ENCODE results near the gene SRPK1. TPM values are rescaled to one million over a fixed set of nuclear protein-coding genes. Genes with fewer than 3 reads are reported as not detected.

SRPK1 gene
- total RNA-seq, 1 donor from 2014 or later = 74.3 TPM

DNA sequence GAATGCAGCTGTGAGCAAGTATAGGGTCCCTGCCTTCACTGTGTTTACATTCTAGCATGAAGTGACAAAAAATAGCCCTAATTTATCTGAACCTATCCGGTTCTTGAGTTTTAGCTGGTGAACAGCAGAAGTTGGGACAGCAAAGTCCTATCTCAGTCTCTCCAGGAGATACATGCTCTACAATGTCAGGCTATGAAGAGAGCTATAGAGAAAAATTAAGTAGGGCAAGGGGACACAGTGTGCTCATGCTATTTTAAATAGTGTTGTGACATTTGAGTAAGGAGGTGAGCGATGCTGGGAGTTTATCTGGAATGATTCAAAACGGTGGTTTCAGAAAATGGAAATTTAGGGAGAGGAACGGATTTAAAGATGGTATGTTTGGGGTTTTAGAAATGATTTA lies 20.4 kb downstream of the SRPK1 start:
- no peak for DNase-seq (ENCODE audit: low spot score, unreplicated experiment)
- no peaks in the 10 kb centered on the region for H3K27me3 Mint-ChIP-seq
- H3K4me1 Mint-ChIP-seq (ENCODE audit: low read depth) = peaks cover 3% of the 10 kb centered on the region
- H3K36me3 Mint-ChIP-seq (ENCODE audit: insufficient read depth) = peaks cover 25% of the 10 kb centered on the region
- no peak overlapping the region for H3K4me3 Mint-ChIP-seq (ENCODE audit: low read depth)
- H3K27ac Mint-ChIP-seq = no peak overlapping the region
- H3K9me3 Mint-ChIP-seq (ENCODE audit: low read depth) = no peaks in the 10 kb centered on the region
- TF ChIP-seq, protein P1, sequence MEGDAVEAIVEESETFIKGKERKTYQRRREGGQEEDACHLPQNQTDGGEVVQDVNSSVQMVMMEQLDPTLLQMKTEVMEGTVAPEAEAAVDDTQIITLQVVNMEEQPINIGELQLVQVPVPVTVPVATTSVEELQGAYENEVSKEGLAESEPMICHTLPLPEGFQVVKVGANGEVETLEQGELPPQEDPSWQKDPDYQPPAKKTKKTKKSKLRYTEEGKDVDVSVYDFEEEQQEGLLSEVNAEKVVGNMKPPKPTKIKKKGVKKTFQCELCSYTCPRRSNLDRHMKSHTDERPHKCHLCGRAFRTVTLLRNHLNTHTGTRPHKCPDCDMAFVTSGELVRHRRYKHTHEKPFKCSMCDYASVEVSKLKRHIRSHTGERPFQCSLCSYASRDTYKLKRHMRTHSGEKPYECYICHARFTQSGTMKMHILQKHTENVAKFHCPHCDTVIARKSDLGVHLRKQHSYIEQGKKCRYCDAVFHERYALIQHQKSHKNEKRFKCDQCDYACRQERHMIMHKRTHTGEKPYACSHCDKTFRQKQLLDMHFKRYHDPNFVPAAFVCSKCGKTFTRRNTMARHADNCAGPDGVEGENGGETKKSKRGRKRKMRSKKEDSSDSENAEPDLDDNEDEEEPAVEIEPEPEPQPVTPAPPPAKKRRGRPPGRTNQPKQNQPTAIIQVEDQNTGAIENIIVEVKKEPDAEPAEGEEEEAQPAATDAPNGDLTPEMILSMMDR (IDR thresholded peaks at IDR 0.05; ENCODE audit: unreplicated experiment) = no peak

- Mint-ChIP-seq H3K4me1 (ENCODE audit: low read depth) (peaks cover 11% of the 10 kb centered on the region), H3K27ac (no peak overlapping the region), H3K27me3 (no peaks in the 10 kb centered on the region), H3K4me3 (ENCODE audit: low read depth) (no peak overlapping the region), H3K9me3 (ENCODE audit: low read depth) (no peaks in the 10 kb centered on the region), H3K36me3 (ENCODE audit: insufficient read depth) (peaks cover 23% of the 10 kb centered on the region)
- no peak for DNase-seq (ENCODE audit: low spot score, unreplicated experiment)
- TF ChIP-seq, protein P1 (IDR thresholded peaks at IDR 0.05; ENCODE audit: unreplicated experiment) = no peak
Observed at GRCh38 chr6:35898003-35898402, 22.9 kb downstream of the SRPK1 start.

- Mint-ChIP-seq H3K27me3 (no peaks in the 10 kb centered on the region), H3K9me3 (ENCODE audit: low read depth) (no peaks in the 10 kb centered on the region), H3K4me1 (ENCODE audit: low read depth) (peaks cover 11% of the 10 kb centered on the region), H3K27ac (no peak overlapping the region), H3K36me3 (ENCODE audit: insufficient read depth) (peaks cover 25% of the 10 kb centered on the region), H3K4me3 (ENCODE audit: low read depth) (no peak overlapping the region)
- DNase-seq (ENCODE audit: low spot score, unreplicated experiment) = no peak
- TF ChIP-seq, protein P1 (IDR thresholded peaks at IDR 0.05; ENCODE audit: unreplicated experiment) = no peak
Observed at GRCh38 chr6:35897486-35897885, 23.4 kb downstream of the SRPK1 start.

DNA sequence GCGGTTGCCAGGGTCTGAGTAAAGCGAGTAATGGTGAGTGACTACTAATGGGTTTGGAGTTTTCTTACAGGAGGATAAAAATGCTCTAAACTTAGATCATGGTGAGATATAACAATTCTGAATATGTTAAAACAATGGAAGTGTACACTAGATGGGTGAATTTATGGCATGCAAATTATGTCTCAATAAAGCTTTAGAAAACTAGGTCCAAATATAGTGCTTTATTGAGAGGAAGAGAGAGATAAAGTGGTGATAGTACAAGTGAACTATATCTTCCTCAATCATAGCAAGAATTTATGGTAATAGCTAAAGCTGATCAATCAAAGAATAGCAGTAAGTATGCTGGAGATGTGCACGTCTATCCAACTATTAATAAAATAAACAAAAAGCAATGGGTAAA lies 23.9 kb downstream of the SRPK1 start:
- Mint-ChIP-seq H3K4me1 (ENCODE audit: low read depth) (peaks cover 11% of the 10 kb centered on the region), H3K4me3 (ENCODE audit: low read depth) (no peak overlapping the region), H3K9me3 (ENCODE audit: low read depth) (no peaks in the 10 kb centered on the region), H3K36me3 (ENCODE audit: insufficient read depth) (peaks cover 25% of the 10 kb centered on the region), H3K27ac (no peak overlapping the region), H3K27me3 (no peaks in the 10 kb centered on the region)
- no peak for DNase-seq (ENCODE audit: low spot score, unreplicated experiment)
- TF ChIP-seq, protein P1 (IDR thresholded peaks at IDR 0.05; ENCODE audit: unreplicated experiment) = no peak

DNA sequence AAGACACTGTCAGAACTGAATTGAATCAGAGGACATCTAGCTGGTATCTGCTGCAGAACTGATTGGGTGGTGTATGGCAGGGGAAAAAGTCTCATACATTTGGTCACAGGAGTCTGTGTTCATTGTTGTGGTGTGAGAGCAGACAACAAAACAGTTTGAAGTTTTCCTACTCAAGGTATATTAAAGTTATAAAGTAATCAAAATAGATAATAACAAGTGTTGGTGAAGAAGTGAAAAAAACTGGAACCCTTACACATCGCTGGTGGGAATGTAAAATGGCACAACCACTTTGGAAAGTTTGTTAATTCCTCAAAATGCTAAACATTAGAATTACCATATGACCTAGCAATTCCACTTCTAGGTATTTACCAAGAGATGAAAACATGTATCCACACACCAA lies 24.7 kb downstream of the SRPK1 start:
- H3K27me3 Mint-ChIP-seq = no peaks in the 10 kb centered on the region
- TF ChIP-seq, protein P1 (IDR thresholded peaks at IDR 0.05; ENCODE audit: unreplicated experiment) = no peak
- H3K4me3 Mint-ChIP-seq (ENCODE audit: low read depth) = no peak overlapping the region
- peaks cover 11% of the 10 kb centered on the region for H3K4me1 Mint-ChIP-seq (ENCODE audit: low read depth)
- DNase-seq (ENCODE audit: low spot score, unreplicated experiment) = no peak
- H3K9me3 Mint-ChIP-seq (ENCODE audit: low read depth) = no peaks in the 10 kb centered on the region
- peaks cover 25% of the 10 kb centered on the region for H3K36me3 Mint-ChIP-seq (ENCODE audit: insufficient read depth)
- H3K27ac Mint-ChIP-seq = no peak overlapping the region

All from progenitor cell of endocrine pancreas (in vitro differentiated cells).